Left lobe of liver (tissue), 2 donors: ENCODE data around the gene C1orf198. TPM values are rescaled to one million over a fixed set of nuclear protein-coding genes. Genes with fewer than 3 reads are reported as not detected.
A peak's percentile ranks its signal among the peaks of the same experiment; 100 is the strongest.
"Not testable (repeated sequence)": the region's sequence is repeated elsewhere in the genome, so short reads cannot be mapped to it uniquely, and the experiment has no call there.

Source experiments
- ATAC-seq: fragments of 200-7000 bp; cut with Tn5 transposase; one replicate; pipeline ENCODE4 v1.9.1; 2020; ENCODE audit warnings: mild to moderate bottlenecking, moderate library complexity
- DNase-seq: peaks from one replicate; pipeline ENCODE4 v3.0.0-alpha.2; 2020; ENCODE audit warnings: low spot score
- total RNA-seq: library from RNA; stranded (reverse); gene quantifications from one replicate; pipeline ENCODE4 v1.2.1, GENCODE V29; 2021
- donor health status: DM: no; HTN: no; CAD: no; lungs with moderate emphysema.
- donor health status: DM: no; HTN: yes; CAD: no.

Gene C1orf198
- total RNA-seq, 1 donor from 2014 or later, result 4.6 TPM

DNA sequence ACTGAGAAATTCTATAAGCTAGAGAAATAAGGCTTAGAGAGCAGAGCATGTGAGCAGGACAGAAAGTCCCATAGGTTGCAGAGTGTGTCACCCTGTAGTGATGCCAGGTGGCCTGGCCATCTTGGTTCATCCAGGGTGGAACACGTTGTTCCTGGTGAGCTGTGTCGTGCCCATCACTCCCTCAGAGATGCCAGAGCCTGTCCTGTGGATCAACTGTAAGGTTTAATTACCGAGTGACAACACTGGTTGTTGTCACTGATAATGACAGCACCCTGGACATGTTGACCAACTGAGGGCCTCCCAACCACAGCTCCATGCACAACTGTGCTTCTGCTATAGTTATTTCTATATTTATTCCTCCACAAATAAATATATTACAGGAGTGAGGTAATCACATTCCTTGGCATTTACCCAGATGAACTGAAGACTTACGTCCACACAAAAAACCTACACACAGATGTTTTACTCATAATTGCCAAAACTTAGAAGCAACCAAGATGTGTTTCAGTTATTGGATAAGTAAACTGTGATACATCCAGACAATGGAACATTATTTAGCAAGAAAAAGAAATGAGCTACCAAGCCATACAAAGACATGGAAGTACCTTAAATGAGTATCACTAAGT lies 6.2 kb downstream of the C1orf198 start:
- no peak for ATAC-seq

DNA sequence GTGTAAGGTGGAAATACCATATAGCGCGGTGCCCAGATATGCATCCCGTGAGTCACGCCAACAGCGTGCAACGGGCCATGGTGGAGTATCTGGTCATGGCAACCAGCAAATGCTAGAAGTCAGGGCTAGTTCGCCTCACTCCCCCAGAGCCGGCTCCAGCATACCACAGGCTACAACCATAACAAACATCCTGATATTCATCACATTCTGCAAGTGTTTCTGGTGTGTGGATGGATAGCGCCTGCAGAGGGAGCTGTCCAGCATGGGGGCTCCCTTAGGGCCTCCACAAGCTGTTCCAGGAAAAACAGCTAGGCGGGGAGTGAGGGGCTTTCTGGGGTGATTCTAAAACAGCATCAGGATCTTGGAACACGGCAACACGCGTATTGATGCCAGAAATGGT lies 6.8 kb downstream of the C1orf198 start:
- no peak for ATAC-seq
- DNase-seq, result no peak

More for the DNA sequence above, 6.2 kb downstream of the C1orf198 start:
- no peak for DNase-seq

DNA sequence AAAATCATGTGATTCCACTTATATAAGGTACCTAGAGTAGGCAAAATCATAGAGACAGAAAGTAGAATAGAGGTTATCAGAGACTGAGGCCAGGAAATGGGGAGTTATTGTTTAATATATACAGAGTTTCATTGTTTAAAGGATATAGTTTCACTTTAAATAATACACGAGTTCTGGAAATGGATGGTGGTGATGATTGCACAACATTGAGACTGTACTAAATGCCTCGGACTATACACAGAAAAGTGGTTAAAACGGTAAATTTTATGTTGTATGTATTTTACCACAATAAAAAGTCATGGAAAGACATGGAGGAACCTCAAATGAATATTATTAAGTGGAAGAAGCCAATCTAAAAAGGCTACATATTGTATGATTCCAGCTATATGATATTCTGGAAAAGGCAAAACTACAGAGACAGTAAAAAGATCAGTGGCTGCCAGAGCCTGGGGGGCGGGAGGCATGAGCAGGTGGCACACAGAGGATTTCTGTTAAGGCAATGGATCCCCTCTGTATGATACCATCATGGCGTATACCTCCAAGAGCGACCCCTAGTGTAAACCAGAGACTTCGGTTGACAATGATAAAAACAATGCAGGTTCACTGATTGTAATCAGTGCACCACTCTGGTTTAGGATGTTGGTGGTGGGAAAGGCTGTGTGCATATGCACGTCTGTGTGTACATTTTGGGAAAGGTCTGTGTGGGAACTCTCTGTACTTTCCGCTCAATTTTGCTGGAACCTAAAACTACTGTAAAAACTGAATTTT lies 7.5 kb downstream of the C1orf198 start:
- ATAC-seq (no peak), DNase-seq (no peak)

DNA sequence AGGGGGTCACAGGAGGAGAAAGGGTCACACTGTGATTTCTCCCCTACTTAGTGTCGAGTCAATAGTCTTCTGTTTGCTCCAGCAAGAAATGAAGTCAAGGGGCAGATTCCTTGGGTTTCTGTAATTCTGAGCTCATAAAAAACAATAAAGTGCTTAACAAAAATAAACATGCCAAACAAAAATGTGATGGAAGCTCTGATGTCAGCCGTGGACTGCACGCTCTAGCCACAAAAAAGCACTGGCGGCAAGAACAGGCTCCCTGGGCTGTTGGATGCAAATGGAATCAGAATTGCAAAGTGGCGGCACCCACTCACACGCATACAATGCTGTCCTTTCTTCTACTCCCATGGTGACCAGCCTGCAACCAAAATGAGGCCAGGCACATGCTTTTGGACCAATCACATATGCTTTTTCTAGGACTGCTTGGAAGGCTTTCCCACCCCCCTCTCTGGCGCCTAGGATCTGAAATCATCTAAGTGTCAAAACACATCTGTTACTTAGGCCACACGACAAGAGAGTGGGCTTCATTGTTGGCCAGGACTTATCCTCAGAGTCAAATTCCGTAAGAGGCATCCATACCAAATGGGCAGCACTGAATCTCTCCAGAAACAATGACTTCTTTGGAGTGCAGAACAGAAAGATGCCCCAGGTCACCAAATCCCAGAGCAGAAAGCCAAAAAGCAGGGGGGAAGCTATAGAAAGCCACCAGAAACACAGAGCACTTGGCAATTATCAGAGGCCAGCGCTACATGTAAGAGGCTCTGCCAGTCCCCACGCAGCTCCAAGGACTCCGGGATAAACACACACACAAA lies 9.2 kb downstream of the C1orf198 start:
- ATAC-seq, result no peak
- no peak for DNase-seq

DNA sequence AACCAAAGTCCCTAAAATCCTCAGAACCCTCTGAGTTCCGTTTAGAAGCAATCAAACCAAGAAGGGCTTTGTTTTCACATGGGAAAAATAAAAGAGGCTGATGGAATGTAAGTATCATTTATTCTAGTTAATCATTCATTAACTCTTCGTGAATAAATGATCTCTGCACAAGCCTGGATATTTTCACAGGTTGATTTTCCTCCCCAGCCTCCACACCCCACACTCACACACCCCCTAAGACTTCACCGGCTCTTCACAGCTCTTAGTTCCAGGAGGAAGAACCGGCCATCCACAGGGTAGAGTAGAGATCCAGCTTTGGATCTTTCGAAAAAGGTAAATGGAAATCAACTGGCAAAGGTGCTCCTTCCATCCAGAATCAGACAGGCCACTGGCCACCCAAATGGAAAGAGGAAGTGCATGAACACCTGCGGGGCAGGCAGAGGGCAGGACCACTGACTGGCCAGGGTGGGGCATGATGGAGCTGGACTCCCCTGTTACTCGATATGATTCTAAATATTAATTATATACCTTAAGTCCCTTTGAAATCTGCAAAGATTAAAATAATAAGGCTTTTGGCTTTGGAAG lies 10.0 kb downstream of the C1orf198 start:
- ATAC-seq (no peak), DNase-seq (no peak)

DNA sequence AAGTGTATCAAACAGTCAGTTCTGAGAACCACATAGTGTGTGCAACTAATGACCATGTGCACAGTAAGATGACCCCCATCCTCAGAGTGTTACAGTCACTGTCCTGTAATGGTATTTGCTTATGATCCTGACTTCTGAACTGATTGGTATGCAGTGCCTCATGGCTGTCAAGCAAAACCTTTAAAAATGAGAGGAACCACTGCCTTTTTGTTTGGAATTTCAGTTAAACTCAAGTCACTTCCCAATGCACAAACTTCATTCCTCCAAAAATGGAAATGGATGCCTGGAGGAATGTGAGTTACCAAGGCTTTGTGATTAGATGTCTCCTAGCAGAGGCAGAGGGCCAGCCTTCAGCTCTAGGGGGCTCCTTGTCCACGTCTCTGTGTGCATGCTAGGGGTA lies 10.5 kb downstream of the C1orf198 start:
- ATAC-seq, result no peak
- no peak for DNase-seq

DNA sequence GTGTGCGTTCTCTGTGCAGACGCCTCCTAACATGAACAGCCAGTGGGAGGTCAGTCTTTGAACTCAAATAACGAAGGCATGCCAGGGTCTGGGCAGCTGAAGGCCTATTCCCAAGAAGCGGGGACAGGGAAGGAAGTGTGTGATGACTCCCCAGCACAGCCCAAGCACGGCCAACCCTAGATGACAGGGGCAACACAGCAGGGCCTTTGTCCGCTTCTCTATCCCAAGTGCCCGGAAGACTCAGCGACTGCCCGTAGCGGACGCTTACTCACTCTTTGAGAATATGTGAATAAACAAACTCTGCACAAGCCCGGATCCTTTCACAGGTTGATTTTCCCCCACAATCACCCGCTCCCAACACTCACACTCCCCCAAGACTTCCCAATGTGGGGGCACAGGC lies 11.2 kb downstream of the C1orf198 start:
- no peak for ATAC-seq
- DNase-seq, result no peak

DNA sequence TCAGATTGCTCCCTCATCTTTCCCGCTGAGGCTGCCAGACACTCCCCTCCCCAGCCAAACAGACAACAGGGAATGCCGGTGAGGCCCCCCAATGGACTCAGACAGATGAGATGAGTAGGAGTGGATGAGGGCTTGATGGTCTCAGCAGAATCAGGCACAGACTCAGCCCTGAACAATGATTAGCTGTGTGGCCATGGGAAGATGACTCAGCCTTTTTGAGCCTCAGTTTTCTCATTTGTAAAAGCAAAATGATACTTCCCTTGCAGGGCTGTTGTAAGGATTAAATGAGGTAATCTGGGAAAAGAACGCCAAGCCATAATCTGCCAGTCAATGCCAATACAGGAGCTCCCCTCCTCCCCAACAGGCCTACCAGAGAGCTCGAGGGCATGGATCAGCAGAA lies 12.4 kb downstream of the C1orf198 start:
- ATAC-seq (no peak), DNase-seq (no peak)

DNA sequence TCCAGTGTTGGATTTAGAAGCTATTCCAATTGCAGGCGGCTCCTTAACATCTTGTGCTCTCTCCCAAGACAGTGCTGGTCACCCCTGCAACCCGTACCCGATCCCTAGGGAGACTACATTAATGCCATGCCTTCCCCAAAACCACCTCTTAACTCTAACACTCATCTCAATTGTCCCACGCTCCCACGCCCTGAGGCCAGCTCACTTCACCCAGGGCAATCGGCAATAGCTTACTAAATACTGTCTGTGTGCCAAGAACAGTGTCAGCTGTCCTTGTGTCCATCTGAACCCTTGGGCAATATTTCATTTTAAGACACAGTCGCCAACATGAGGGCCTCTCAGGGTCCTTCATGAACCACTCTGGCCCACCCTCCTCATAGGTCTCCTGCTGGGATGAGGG lies 13.9 kb downstream of the C1orf198 start:
- no peak for DNase-seq
- ATAC-seq, result no peak

DNA sequence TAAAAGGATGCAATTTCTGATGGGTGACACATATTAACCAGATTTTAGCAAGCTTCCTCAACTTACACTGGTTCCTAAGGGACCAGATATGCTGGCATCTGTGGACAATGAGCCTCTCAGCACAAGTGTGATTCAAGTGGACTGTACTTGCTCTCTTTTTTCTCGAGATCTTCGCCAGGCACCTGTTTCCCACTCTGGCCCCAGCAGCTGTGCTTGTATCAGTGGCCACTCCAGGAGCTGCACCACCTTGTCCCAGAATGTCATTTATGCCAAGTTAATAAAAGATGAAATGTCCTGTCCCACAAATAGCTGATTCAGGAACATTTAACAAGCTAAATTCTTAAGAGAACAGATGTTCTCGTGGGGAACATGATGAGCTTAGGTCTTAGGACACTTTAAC lies 14.6 kb downstream of the C1orf198 start:
- ATAC-seq, result no peak
- no peak for DNase-seq

DNA sequence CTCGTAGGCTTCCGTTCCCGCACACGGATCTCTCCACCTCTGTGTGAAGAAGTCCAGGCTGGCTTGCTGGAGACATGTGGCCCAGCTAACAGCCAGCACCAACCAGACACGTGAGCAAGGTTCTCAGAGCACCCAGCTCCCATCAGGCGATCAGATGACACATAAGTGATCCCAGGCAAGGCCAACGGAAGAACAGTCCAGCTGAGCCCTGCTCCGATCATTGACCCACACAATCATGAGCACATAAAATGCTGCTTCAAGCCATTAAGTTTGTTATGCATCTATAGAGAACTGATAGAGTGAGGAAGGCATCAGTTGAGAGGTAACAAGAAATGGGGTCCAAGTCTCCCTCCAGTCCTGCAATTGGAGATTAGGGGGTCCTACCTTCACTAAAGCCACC lies 15.4 kb downstream of the C1orf198 start:
- DNase-seq (no peak), ATAC-seq (no peak)

DNA sequence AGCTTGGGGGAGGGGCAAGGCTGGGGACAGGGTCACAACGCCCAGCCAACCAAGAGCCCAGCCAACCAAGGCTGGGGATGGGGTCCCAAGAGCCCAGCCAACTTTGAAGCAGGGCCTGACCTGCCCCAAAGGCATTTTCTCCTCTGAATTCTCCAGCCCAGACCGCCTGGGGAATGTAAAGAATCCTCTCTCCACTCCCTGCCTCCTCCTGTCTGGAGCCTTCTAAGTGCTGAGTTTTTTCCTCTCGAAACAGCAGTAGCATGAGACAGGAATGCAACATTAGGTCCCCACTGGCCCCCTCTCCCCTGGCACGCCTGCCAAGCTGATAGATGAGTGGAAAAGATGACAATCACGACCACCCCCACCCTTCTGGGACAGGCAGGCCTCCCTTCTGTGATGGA lies 17.0 kb downstream of the C1orf198 start:
- no peak for ATAC-seq

DNA sequence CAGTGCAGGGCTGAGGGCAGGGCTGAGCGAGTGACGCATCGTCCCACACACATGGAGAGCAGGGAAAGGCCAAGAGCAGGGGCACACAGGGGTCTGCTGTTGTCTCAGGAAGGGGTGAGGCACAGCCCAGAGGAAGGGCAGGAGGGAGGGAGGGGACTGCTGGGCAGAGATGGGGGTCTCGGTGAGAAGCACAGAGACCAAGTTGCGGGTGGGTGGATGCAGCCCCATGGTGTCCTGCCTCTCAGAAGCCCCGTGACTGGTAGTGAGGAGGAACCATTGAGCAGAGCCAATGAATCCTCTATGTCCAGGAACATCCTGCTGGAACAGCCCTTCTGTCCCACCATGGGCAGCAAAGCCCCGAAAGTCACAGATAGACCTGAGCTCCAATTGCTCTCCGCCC lies 17.8 kb downstream of the C1orf198 start:
- ATAC-seq, result no peak
- no peak for DNase-seq

More for the DNA sequence above, 17.0 kb downstream of the C1orf198 start:
- no peak for DNase-seq

DNA sequence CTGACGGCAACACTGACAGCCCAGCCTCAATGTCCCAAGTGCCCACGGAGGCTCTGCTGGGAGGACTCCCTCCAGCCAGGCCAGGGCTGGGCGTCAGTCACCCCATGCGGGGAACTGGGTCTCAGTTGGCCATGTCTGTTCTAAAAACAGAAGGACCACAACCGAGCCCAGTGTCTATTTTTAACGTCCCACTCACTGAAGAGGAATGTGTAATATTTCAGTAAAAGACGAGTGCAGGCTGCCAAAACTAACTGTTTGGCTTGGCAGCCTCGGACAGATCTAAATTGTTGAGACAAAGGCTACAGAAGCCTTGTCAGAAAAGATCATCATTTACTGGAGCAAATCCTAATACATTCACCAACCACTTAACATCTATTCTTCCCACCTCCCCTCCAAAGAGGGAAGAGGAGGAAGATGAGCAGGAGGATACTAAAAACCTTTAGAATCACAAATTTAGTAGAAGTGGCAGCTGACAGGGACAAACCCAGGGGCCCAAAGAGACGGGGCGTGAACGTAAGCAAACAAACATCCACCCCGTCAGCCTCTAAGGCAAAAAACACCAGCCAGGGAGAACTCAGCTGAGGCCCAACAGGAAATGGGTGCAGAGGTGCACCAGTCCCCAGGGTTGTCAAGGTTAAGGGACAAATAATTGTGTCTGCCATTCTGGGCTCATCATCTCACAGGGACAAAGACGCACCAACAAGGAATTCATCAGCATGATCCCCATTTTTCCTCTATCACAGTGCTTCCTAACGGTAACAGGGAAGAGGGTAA lies 18.7 kb downstream of the C1orf198 start:
- no peak for DNase-seq
- peak; percentile 75 for ATAC-seq

DNA sequence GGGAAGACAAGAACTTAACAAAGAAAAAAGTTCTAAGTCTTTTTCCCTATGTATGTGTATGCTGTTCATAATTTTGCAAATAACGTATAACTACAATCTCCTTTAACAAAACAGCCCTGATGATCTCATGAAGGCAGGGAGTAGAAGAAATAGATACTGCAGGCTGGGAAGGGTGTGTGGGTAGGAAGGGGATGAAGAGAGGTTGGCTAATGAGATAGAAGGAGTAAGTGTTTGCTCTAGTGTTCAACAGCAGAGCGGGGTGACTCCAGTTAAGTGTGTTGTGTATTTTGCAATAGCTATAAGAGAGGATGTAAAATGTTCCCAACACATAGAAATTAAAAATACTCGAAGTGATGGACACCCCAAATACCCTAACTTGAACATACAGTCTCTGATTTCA lies 20.1 kb downstream of the C1orf198 start:
- DNase-seq (no peak), ATAC-seq (no peak)

DNA sequence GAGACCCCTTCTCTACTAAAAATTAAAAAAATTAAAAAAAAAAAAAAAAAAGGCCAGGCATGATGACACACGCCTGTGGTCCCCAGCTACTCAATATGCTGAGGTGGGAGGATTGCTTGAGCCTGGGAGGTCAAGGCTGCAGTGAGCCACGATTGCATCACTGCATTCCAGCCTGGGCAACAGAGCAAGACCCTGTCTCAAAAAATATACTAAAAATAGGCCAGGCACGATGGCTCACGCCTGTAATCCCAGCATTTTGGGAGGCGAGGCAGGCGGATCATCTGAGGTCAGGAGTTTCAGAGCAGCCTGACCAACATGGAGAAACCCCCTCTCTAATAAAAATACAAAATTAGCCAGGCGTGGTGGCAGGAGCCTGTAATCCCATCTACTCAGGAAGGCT lies 23.1 kb downstream of the C1orf198 start:
- not testable (repeated sequence) for ATAC-seq, DNase-seq

DNA sequence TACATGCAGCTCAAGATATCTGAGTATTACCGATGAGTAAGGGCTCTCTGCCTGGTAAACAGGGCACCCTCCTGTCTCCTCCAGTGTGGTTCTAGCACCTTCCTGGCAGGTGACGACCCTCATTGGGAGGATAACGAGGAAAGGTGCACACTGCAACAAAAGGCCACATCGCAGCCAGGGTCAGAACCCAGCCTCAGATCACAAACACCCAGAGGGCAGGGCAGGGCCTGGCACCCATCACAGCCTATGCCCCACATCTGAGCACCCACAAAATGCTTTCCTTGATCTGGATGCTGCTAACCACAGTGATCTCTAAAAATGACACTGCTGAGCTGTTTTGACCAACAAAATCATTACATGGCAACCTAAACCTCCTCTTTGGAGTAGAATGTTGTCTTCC lies 23.8 kb downstream of the C1orf198 start:
- ATAC-seq, result no peak
- no peak for DNase-seq

DNA sequence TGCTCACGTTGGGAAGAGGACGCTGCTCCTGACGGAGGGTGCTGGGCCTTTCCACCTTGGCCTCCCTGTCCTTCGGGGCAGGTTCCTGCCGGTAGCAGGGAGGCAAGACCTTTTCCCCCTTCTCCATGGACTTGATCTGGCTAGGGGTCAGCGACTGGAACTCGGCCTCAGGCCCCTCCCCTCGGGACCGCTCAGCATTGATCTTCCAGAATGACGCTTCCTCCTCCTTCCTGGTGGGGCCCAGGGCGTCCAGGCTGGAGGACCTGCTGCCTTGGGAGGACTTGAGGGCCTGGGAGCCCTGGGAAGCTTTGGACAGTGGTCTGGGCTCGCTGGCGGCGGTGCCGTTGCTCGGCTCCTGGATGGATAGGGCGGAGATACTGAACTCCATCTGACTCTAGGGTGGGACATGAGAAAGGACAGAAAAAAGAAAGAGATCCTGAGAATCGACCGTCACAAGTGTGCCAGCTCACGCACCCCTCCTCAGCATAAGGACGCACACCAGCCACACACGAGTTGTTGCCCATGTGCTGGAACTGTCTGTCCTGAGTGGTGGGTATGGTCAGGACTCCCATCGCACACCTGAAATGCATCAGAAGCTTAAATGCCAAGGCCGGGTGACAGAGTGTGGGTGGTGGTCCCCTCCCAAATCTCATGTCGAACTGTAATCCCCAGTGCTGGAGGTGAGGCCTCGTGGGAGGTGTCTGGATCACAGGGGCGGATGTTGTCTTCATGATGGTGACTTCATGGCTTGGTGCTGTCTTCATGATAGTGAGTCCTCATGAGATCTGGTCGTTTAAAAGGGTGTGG lies 24.6 kb downstream of the C1orf198 start:
- no peak for ATAC-seq

DNA sequence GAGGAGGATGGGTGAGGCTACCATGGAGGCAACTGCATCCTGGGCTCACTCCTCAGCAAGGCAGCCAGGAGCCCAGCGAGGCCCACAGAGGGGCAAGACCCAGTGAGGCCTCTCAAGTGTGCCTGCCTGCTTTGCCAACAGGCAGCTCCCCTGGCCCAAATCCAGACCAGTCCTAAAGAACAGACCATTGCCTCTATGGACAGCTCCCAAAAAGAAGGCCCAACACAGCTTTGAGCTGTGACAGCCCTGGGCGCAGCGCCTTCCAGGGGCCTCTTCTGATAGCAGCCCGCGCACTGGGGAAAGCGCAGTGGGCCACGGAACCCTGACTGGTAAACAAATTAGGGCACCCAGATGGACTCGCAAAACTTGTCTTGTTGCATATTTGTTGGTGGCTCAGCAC lies 25.5 kb downstream of the C1orf198 start:
- ATAC-seq, result no peak
- no peak for DNase-seq

More for the DNA sequence above, 24.6 kb downstream of the C1orf198 start:
- DNase-seq, result no peak

DNA sequence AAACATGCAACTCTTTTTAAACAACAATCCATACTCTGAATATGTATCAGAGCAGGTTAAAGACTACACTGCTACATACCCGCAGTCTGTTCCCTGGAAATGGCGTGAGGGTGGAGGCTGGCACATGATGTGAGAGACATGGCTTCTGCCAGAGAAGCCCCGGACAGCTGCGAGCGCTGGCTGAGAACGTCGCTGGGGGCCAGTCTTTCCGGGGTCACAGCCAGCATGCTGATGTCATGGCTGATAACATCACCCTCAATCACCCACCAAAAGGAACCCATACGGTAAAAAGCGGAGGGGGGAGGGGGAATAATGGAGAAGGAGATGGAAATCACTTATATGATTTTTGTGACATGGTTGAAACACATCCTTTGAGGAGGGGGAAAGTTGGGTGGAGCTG lies 29.1 kb downstream of the C1orf198 start:
- DNase-seq (no peak), ATAC-seq (no peak)
